K562 (cell line): ENCODE measurements around the gene RTCA. TPM values are rescaled to one million over a fixed set of nuclear protein-coding genes. Genes with fewer than 3 reads are reported as not detected.

ENCODE experiments used
- FOXK2 ChIP-seq, 2 experiments: fragments of 450-650 bp; IDR thresholded peaks in 1 of 2; conservative IDR thresholded peaks in 1 of 2; 2 replicates each; pipeline ENCODE4 v1.6.1; 2016; ENCODE audit warnings: low read depth in 2 of 2, mild to moderate bottlenecking in 1 of 2
- NFIC ChIP-seq: fragments of 450-650 bp; IDR thresholded peaks from 2 replicates; pipeline ENCODE4 v1.6.1; 2017; ENCODE audit warnings: mild to moderate bottlenecking, inconsistent platforms
- NR3C1 ChIP-seq: sonication (generic); formaldehyde crosslinking; IDR thresholded peaks from 2 replicates; pipeline ENCODE4 v1.8.1; 2022; ENCODE audit warnings: missing genetic modification reagents
- POLR2G ChIP-seq: fragments of 200-400 bp; formaldehyde crosslinking; IDR thresholded peaks from 2 replicates; pipeline ENCODE4 v1.6.1; 2017; ENCODE audit warnings: low read depth, mild to moderate bottlenecking, antibody characterized with exemption, low read length, moderate library complexity
- ZNF780A ChIP-seq: fragments of 250-450 bp; sonication (Bioruptor Pico); IDR thresholded peaks from 2 replicates; pipeline ENCODE4 v1.5.0; 2021; ENCODE audit warnings: mild to moderate bottlenecking
- polyA plus RNA-seq, 8 experiments: library from polyadenylated mRNA; depleted of rRNA in 4 of 8; stranded (reverse) in 5 of 8; unstranded in 3 of 8; fragments of >200 nt; fragmentation: Nextera tagmentation in 2 of 8; fragmentation: Illumina TruSeq in 1 of 8; extraction: Ambion mirVana in 2 of 8; extraction: Trizol in 1 of 8; gene quantifications; 2 replicates each; pipeline versions ENCODE4 v1.2.1 to v1.2.3, GENCODE V29; 2011 to 2014; ENCODE audit warnings: inconsistent platforms in 1 of 8, missing spikeins in 1 of 8
- total RNA-seq, 7 experiments: library from RNA; depleted of rRNA in 6 of 7; stranded (reverse); fragments of >200 nt in 6 of 7; fragmentation: Illumina TruSeq in 2 of 7; extraction: Trizol in 2 of 7; gene quantifications; 2 replicates each; pipeline versions ENCODE4 v1.2.1 to v1.2.3, GENCODE V29; 2011 to 2021; ENCODE audit warnings: low replicate concordance in 1 of 7
- TF ChIP-seq, protein P1 (sequence below): fragments of 450-650 bp; IDR thresholded peaks from 2 replicates; pipeline ENCODE4 v1.6.1; 2016; ENCODE audit warnings: mild to moderate bottlenecking, moderate library complexity
- TF ChIP-seq, protein P2 (sequence below): fragments of 250-450 bp; sonication (Bioruptor Pico); IDR thresholded peaks from 2 replicates; pipeline ENCODE4 v1.5.0; 2021; ENCODE audit warnings: mild to moderate bottlenecking, moderate library complexity
- TF ChIP-seq, protein P3 (sequence below): fragments of 450-650 bp; IDR thresholded peaks from 2 replicates; pipeline ENCODE4 v1.6.1; 2014; ENCODE audit warnings: low read depth, mild to moderate bottlenecking, moderate library complexity, borderline replicate concordance

RTCA gene
- total and polyA plus RNA-seq, 9 of the 15 experiments (the other 6 are each of a cell fraction or from before 2014, with no cell fraction given) = 11.6 to 57.2 (median 43.2) TPM

DNA sequence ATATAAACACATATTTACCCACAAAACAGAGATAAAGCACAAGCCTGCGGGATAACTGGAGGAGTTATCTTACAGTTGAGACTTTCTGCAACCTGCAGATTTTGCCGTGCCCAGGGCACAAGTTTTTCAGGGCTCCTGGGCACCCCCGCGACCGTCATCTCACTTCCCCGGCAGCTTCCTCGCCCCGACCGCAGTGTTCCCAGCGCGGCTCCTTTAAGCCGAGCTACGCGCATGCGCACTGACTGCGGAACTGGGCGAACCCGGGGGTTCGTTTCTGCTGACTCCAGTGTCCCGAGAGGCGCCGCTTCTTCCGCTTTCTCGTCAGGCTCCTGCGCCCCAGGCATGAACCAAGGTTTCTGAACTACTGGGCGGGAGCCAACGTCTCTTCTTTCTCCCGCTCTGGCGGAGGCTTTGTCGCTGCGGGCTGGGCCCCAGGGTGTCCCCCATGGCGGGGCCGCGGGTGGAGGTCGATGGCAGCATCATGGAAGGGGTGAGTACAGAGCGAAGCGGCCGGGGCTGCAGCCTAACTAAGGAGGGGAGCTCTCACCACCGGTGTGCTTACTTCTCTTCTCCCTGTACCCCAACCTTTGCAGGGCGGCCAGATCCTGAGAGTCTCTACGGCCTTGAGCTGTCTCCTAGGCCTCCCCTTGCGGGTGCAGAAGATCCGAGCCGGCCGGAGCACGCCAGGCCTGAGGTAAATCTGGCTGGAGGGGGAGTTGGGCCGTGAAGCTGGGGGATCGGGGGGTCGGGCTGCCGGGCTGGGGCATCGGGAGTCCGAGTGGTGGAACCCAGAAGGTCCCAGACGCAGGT is at the start of gene RTCA (continued):
- TF ChIP-seq, protein P1, sequence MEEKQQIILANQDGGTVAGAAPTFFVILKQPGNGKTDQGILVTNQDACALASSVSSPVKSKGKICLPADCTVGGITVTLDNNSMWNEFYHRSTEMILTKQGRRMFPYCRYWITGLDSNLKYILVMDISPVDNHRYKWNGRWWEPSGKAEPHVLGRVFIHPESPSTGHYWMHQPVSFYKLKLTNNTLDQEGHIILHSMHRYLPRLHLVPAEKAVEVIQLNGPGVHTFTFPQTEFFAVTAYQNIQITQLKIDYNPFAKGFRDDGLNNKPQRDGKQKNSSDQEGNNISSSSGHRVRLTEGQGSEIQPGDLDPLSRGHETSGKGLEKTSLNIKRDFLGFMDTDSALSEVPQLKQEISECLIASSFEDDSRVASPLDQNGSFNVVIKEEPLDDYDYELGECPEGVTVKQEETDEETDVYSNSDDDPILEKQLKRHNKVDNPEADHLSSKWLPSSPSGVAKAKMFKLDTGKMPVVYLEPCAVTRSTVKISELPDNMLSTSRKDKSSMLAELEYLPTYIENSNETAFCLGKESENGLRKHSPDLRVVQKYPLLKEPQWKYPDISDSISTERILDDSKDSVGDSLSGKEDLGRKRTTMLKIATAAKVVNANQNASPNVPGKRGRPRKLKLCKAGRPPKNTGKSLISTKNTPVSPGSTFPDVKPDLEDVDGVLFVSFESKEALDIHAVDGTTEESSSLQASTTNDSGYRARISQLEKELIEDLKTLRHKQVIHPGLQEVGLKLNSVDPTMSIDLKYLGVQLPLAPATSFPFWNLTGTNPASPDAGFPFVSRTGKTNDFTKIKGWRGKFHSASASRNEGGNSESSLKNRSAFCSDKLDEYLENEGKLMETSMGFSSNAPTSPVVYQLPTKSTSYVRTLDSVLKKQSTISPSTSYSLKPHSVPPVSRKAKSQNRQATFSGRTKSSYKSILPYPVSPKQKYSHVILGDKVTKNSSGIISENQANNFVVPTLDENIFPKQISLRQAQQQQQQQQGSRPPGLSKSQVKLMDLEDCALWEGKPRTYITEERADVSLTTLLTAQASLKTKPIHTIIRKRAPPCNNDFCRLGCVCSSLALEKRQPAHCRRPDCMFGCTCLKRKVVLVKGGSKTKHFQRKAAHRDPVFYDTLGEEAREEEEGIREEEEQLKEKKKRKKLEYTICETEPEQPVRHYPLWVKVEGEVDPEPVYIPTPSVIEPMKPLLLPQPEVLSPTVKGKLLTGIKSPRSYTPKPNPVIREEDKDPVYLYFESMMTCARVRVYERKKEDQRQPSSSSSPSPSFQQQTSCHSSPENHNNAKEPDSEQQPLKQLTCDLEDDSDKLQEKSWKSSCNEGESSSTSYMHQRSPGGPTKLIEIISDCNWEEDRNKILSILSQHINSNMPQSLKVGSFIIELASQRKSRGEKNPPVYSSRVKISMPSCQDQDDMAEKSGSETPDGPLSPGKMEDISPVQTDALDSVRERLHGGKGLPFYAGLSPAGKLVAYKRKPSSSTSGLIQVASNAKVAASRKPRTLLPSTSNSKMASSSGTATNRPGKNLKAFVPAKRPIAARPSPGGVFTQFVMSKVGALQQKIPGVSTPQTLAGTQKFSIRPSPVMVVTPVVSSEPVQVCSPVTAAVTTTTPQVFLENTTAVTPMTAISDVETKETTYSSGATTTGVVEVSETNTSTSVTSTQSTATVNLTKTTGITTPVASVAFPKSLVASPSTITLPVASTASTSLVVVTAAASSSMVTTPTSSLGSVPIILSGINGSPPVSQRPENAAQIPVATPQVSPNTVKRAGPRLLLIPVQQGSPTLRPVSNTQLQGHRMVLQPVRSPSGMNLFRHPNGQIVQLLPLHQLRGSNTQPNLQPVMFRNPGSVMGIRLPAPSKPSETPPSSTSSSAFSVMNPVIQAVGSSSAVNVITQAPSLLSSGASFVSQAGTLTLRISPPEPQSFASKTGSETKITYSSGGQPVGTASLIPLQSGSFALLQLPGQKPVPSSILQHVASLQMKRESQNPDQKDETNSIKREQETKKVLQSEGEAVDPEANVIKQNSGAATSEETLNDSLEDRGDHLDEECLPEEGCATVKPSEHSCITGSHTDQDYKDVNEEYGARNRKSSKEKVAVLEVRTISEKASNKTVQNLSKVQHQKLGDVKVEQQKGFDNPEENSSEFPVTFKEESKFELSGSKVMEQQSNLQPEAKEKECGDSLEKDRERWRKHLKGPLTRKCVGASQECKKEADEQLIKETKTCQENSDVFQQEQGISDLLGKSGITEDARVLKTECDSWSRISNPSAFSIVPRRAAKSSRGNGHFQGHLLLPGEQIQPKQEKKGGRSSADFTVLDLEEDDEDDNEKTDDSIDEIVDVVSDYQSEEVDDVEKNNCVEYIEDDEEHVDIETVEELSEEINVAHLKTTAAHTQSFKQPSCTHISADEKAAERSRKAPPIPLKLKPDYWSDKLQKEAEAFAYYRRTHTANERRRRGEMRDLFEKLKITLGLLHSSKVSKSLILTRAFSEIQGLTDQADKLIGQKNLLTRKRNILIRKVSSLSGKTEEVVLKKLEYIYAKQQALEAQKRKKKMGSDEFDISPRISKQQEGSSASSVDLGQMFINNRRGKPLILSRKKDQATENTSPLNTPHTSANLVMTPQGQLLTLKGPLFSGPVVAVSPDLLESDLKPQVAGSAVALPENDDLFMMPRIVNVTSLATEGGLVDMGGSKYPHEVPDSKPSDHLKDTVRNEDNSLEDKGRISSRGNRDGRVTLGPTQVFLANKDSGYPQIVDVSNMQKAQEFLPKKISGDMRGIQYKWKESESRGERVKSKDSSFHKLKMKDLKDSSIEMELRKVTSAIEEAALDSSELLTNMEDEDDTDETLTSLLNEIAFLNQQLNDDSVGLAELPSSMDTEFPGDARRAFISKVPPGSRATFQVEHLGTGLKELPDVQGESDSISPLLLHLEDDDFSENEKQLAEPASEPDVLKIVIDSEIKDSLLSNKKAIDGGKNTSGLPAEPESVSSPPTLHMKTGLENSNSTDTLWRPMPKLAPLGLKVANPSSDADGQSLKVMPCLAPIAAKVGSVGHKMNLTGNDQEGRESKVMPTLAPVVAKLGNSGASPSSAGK = peak; percentile 62
- TF ChIP-seq, protein P2, sequence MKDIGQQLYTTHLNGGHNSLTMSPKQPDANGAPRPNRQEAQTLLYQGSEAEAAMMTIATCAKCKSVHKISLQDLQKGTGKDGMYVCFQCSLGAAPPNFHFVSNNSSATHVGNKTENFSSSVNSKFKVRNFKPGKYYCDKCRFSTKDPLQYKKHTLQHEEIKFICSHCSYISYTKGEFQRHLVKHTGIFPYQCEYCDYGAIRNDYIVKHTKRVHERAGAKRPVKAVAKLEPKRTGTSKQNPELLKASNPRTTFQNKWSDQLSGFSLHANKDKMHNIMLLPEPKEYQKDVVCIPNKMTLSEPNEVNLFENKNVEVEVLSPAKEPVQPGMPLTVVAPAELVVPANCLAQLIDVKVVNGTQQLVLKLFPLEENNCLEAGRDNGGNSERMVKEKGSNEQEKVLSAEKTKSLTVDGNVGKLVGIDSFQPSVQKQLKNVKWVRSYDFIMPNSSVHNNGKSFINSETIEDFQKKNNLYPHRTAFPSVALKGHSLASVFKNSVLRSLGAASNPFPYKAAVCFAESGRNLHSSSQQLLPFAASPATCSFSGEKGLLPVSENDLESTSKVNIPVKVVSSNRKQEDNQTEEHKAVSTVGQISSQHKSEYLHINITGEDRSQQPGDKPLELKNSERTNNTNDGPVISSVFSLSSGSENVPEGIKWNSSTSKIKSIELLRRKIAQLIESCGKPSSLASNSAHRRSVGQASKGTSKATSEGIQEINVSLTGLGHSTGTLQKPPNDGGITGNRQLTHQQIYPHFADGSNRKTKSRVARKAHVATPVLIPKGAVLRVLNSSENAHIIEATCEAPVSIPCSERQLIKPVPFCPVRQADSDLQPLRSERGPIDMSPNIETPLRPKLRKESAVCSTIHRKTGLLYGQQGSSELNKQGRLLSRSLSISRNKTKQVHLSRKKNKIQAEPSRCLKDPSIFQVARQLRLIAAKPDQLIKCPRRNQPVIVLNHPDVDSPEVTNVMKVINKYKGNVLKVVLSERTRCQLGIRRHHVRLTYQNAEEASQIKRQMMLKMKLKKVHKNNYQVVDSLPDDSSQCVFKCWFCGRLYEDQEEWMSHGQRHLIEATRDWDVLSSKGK = no peak
- TF ChIP-seq NFIC (peak; percentile 61), FOXK2 (conservative IDR thresholded peaks at IDR 0.05 in 1 of 2, IDR thresholded peaks at IDR 0.05 in 1 of 2; ENCODE audit: low read depth in 2 of 2) (peak; percentile 24 to 30; a peak in 1 of 4 replicates), POLR2G (peak; percentile 90), NR3C1 (CRISPR knock-in tag) (no peak), ZNF780A (CRISPR knock-in tag) (no peak)
- TF ChIP-seq, protein P3, sequence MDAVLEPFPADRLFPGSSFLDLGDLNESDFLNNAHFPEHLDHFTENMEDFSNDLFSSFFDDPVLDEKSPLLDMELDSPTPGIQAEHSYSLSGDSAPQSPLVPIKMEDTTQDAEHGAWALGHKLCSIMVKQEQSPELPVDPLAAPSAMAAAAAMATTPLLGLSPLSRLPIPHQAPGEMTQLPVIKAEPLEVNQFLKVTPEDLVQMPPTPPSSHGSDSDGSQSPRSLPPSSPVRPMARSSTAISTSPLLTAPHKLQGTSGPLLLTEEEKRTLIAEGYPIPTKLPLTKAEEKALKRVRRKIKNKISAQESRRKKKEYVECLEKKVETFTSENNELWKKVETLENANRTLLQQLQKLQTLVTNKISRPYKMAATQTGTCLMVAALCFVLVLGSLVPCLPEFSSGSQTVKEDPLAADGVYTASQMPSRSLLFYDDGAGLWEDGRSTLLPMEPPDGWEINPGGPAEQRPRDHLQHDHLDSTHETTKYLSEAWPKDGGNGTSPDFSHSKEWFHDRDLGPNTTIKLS = peak; percentile 43; the same call in 1 of the 2 replicates
